GM23338 (cell line): ENCODE data around the gene ZNF438. TPM values are rescaled to one million over a fixed set of nuclear protein-coding genes. Genes with fewer than 3 reads are reported as not detected.

Experiments used
- ATAC-seq: fragments of 200-7000 bp; cut with Tn5 transposase; 3 replicates; pipeline ENCODE4 v1.9.1; 2020
- DNase-seq: peaks from one replicate; pipeline ENCODE4 v3.0.0-alpha.2; 2015; ENCODE audit warnings: low spot score
- H2AFZ ChIP-seq: fragments of 200-600 bp; sonication (generic); 2 replicates; pipeline ENCODE4 v1.8.0; 2016; ENCODE audit warnings: antibody characterized with exemption, mild to moderate bottlenecking, moderate library complexity
- H3F3A ChIP-seq: fragments of 200-600 bp; sonication (generic); replicated peaks from 2 replicates; pipeline ENCODE4 v1.8.0; 2017; ENCODE audit warnings: antibody characterized with exemption, mixed run types, low read depth
- H3K27ac ChIP-seq: fragments of 200-600 bp; sonication (generic); 2 replicates; pipeline ENCODE4 v1.6.1; 2016; ENCODE audit warnings: low read depth
- H3K27me3 ChIP-seq: fragments of 200-600 bp; sonication (generic); 2 replicates; pipeline ENCODE4 v1.8.0; 2016; ENCODE audit warnings: mild to moderate bottlenecking, mixed run types, moderate library complexity; ENCODE audit not compliant: insufficient read depth
- H3K36me3 ChIP-seq: fragments of 200-600 bp; sonication (generic); 2 replicates; pipeline ENCODE4 v1.8.0; 2016; ENCODE audit warnings: mild to moderate bottlenecking; ENCODE audit not compliant: insufficient read depth
- H3K4me1 ChIP-seq: fragments of 200-600 bp; sonication (generic); 2 replicates; pipeline ENCODE4 v1.8.0; 2016; ENCODE audit warnings: mild to moderate bottlenecking, moderate library complexity; ENCODE audit not compliant: insufficient read depth
- H3K4me2 ChIP-seq: fragments of 200-600 bp; sonication (generic); 2 replicates; pipeline ENCODE4 v1.7.1; 2017; ENCODE audit warnings: mixed run types
- H3K4me3 ChIP-seq: fragments of 200-600 bp; sonication (generic); 2 replicates; pipeline ENCODE4 v1.6.1; 2016; ENCODE audit warnings: mixed run types
- H3K79me2 ChIP-seq: fragments of 200-600 bp; sonication (generic); replicated peaks from 2 replicates; pipeline ENCODE4 v1.8.0; 2017; ENCODE audit warnings: mild to moderate bottlenecking; ENCODE audit not compliant: insufficient read depth
- H3K9me2 ChIP-seq: fragments of 200-600 bp; sonication (generic); 2 replicates; pipeline ENCODE4 v1.8.0; 2017; ENCODE audit not compliant: insufficient read depth
- H4K20me1 ChIP-seq: fragments of 200-600 bp; sonication (generic); replicated peaks from 2 replicates; pipeline ENCODE4 v1.8.0; 2017; ENCODE audit warnings: mild to moderate bottlenecking; ENCODE audit not compliant: insufficient read depth
- H3K27ac Mint-ChIP-seq: 2 replicates; pipeline ENCODE4 v1.8.0; 2020; ENCODE audit warnings: inconsistent platforms, mild to moderate bottlenecking, moderate library complexity, mixed read lengths
- H3K27me3 Mint-ChIP-seq: 3 replicates; pipeline ENCODE4 v1.8.0; 2022; ENCODE audit warnings: low read depth, mild to moderate bottlenecking, moderate library complexity, mixed read lengths, inconsistent platforms; ENCODE audit not compliant: insufficient read depth, poor library complexity
- H3K36me3 Mint-ChIP-seq: 3 replicates; pipeline ENCODE4 v1.8.0; 2021; ENCODE audit warnings: low read depth, mild to moderate bottlenecking, inconsistent platforms, moderate library complexity, mixed read lengths
- H3K4me1 Mint-ChIP-seq: 3 replicates; pipeline ENCODE4 v1.8.0; 2020; ENCODE audit warnings: mild to moderate bottlenecking, inconsistent platforms, mixed read lengths
- H3K4me3 Mint-ChIP-seq: 3 replicates; pipeline ENCODE4 v1.8.0; 2021; ENCODE audit warnings: moderate library complexity, mild to moderate bottlenecking, inconsistent platforms, mixed read lengths
- H3K9me3 Mint-ChIP-seq: 3 replicates; pipeline ENCODE4 v1.8.0; 2020; ENCODE audit warnings: moderate library complexity, mild to moderate bottlenecking, inconsistent platforms, mixed read lengths
- EZH2 ChIP-seq: fragments of 200-600 bp; sonication (generic); IDR thresholded peaks from one replicate; pipeline ENCODE4 v1.8.0; 2017; ENCODE audit warnings: antibody characterized with exemption, mild to moderate bottlenecking, low read depth; ENCODE audit not compliant: unreplicated experiment
- EZH2phosphoT487 ChIP-seq: fragments of 200-600 bp; sonication (generic); IDR thresholded peaks from one replicate; pipeline ENCODE4 v1.8.1; 2018; ENCODE audit warnings: antibody characterized with exemption; ENCODE audit not compliant: unreplicated experiment
- JUNB ChIP-seq: IDR thresholded peaks from one replicate; pipeline ENCODE4 v1.6.1; 2016; ENCODE audit warnings: antibody characterized with exemption; ENCODE audit not compliant: unreplicated experiment
- NANOG ChIP-seq: IDR thresholded peaks from 2 replicates; pipeline ENCODE4 v1.6.1; 2016; ENCODE audit warnings: antibody characterized with exemption, borderline replicate concordance
- POLR2AphosphoS5 ChIP-seq: IDR thresholded peaks from 2 replicates; pipeline ENCODE4 v1.6.1; 2016; ENCODE audit warnings: antibody characterized with exemption, low read depth
- REST ChIP-seq: IDR thresholded peaks from one replicate; pipeline ENCODE4 v1.6.1; 2018; ENCODE audit warnings: antibody characterized with exemption; ENCODE audit not compliant: unreplicated experiment
- STAT1 ChIP-seq: IDR thresholded peaks from one replicate; pipeline ENCODE4 v1.6.1; 2016; ENCODE audit warnings: antibody characterized with exemption; ENCODE audit not compliant: unreplicated experiment
- ZNF114 ChIP-seq: fragments of 250-450 bp; sonication (Bioruptor Pico); IDR thresholded peaks from 2 replicates; pipeline ENCODE4 v1.5.0; 2020; ENCODE audit warnings: mild to moderate bottlenecking, moderate library complexity
- ZNF331 ChIP-seq: fragments of 250-450 bp; sonication (Bioruptor Pico); IDR thresholded peaks from 2 replicates; pipeline ENCODE4 v1.5.0; 2020; ENCODE audit warnings: low read depth, mild to moderate bottlenecking, moderate library complexity
- polyA plus RNA-seq: library from polyadenylated mRNA; unstranded; fragments of >200 nt; fragmentation: Nextera tagmentation; extraction: Ambion mirVana; gene quantifications from 2 replicates; pipeline ENCODE4 v1.2.1, GENCODE V29; 2016
- total RNA-seq: library from RNA; depleted of rRNA; stranded (reverse); fragments of >200 nt; shearing (Covaris generic); gene quantifications from 2 replicates; pipeline ENCODE4 v1.2.3, GENCODE V29; 2014
- TF ChIP-seq, protein P1 (sequence below): fragments of 250-450 bp; sonication (Bioruptor Pico); IDR thresholded peaks from 2 replicates; pipeline ENCODE4 v1.5.0; 2020; ENCODE audit warnings: mild to moderate bottlenecking, moderate library complexity

ZNF438 gene
- total and polyA plus RNA-seq, 2 experiments from 2014 or later, result 0.91 to 0.94 TPM

GRCh38 chr10:30803058-30803457, 228.6 kb downstream of the ZNF438 start:
- H3K27ac Mint-ChIP-seq, result no peak overlapping the region
- TF ChIP-seq STAT1, result no peak
- TF ChIP-seq, protein P1, sequence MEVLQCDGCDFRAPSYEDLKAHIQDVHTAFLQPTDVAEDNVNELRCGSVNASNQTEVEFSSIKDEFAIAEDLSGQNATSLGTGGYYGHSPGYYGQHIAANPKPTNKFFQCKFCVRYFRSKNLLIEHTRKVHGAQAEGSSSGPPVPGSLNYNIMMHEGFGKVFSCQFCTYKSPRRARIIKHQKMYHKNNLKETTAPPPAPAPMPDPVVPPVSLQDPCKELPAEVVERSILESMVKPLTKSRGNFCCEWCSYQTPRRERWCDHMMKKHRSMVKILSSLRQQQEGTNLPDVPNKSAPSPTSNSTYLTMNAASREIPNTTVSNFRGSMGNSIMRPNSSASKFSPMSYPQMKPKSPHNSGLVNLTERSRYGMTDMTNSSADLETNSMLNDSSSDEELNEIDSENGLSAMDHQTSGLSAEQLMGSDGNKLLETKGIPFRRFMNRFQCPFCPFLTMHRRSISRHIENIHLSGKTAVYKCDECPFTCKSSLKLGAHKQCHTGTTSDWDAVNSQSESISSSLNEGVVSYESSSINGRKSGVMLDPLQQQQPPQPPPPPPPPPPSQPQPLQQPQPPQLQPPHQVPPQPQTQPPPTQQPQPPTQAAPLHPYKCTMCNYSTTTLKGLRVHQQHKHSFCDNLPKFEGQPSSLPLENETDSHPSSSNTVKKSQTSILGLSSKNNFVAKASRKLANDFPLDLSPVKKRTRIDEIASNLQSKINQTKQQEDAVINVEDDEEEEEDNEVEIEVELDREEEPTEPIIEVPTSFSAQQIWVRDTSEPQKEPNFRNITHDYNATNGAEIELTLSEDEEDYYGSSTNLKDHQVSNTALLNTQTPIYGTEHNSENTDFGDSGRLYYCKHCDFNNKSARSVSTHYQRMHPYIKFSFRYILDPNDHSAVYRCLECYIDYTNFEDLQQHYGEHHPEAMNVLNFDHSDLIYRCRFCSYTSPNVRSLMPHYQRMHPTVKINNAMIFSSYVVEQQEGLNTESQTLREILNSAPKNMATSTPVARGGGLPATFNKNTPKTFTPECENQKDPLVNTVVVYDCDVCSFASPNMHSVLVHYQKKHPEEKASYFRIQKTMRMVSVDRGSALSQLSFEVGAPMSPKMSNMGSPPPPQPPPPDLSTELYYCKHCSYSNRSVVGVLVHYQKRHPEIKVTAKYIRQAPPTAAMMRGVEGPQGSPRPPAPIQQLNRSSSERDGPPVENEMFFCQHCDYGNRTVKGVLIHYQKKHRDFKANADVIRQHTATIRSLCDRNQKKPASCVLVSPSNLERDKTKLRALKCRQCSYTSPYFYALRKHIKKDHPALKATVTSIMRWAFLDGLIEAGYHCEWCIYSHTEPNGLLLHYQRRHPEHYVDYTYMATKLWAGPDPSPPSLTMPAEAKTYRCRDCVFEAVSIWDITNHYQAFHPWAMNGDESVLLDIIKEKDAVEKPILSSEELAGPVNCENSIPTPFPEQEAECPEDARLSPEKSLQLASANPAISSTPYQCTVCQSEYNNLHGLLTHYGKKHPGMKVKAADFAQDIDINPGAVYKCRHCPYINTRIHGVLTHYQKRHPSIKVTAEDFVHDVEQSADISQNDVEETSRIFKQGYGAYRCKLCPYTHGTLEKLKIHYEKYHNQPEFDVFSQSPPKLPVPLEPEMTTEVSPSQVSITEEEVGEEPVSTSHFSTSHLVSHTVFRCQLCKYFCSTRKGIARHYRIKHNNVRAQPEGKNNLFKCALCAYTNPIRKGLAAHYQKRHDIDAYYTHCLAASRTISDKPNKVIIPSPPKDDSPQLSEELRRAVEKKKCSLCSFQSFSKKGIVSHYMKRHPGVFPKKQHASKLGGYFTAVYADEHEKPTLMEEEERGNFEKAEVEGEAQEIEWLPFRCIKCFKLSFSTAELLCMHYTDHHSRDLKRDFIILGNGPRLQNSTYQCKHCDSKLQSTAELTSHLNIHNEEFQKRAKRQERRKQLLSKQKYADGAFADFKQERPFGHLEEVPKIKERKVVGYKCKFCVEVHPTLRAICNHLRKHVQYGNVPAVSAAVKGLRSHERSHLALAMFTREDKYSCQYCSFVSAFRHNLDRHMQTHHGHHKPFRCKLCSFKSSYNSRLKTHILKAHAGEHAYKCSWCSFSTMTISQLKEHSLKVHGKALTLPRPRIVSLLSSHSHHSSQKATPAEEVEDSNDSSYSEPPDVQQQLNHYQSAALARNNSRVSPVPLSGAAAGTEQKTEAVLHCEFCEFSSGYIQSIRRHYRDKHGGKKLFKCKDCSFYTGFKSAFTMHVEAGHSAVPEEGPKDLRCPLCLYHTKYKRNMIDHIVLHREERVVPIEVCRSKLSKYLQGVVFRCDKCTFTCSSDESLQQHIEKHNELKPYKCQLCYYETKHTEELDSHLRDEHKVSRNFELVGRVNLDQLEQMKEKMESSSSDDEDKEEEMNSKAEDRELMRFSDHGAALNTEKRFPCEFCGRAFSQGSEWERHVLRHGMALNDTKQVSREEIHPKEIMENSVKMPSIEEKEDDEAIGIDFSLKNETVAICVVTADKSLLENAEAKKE (CRISPR knock-in tag), result no peak
- no peak for TF ChIP-seq JUNB
- TF ChIP-seq NANOG, result no peak
- no peak for TF ChIP-seq REST
- TF ChIP-seq POLR2AphosphoS5, result no peak
- TF ChIP-seq EZH2, result no peak
- no peak for TF ChIP-seq ZNF114 (CRISPR knock-in tag)
- TF ChIP-seq EZH2phosphoT487, result no peak
- TF ChIP-seq ZNF331 (CRISPR knock-in tag), result no peak
- Histone ChIP-seq H3K4me2 (no peak overlapping the region), H3F3A (no peaks in the 10 kb centered on the region), H3K79me2 (no peaks in the 10 kb centered on the region), H3K36me3 (no peaks in the 10 kb centered on the region), H3K4me3 (no peak overlapping the region), H3K4me1 (no peaks in the 10 kb centered on the region), H3K9me2 (no peaks in the 10 kb centered on the region), H2AFZ (no peak overlapping the region), H3K27me3 (no peaks in the 10 kb centered on the region), H4K20me1 (no peaks in the 10 kb centered on the region), H3K27ac (no peak overlapping the region)
- no peaks in the 10 kb centered on the region for H3K4me1 Mint-ChIP-seq
- H3K4me3 Mint-ChIP-seq, result no peak overlapping the region
- H3K27me3 Mint-ChIP-seq, result peaks cover 2% of the 10 kb centered on the region
- H3K36me3 Mint-ChIP-seq, result peaks cover 7% of the 10 kb centered on the region; the same call in 2 of the 3 replicates
- DNase-seq (no peak), ATAC-seq (no peak)
- H3K9me3 Mint-ChIP-seq, result peaks cover 27% of the 10 kb centered on the region
